ENCODE measurements around the gene IQSEC1. TPM values are rescaled to one million over a fixed set of nuclear protein-coding genes. Genes with fewer than 3 reads are reported as not detected.

Gene IQSEC1
- total and polyA plus RNA-seq, 9 of the 15 experiments (the other 6 are each of a cell fraction or from before 2014, with no cell fraction given) = 0.56 to 39.0 (median 6.8) TPM

DNA sequence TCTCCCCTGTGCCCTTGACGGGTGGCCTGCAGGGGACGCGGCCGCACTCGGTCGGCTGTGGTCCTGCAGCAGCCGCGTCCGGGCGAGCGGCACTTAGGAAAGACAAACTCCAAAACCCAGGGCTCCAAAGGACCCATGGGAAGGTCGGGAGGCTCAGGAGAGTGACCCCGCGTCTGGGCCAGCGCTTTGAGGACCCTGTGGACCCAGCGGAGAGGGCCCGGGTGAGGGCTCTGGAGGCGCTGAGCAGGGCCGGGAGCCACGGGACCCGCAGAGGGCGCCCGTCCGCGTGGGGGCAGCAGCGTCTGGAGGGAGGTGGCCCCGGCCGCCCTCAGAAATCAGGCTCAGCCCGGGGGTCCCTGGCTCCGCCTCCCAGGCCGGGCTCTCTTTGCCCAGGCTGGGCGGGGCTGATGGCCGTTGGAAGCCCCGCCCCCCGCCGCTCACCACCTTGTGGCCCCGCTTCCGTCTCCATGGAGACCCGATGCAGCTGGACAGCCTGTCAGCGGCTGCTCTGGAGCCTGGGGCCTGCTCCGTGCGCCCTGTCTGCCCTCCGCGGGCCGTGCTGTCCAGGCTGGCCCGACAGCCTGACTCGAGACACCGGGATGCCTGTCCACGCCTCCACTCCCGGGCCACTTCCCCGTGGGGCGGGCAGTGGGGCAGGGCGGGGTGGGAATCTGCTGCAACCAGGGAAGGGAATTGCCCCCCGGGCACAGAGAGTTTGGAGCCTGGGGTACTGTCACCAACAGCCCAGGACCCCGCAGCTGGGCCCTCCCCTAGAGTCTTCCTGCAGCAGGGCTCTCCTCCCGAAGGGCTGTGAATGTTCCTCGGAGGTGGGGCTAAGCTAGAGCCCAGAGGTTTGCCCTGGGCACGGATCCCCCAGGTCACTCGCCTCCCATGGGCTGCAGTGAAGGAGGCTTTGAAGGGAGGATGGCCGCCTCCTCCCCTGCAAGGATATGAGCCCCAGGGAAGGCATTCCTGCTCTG lies 197.1 kb downstream of the IQSEC1 start (continued):
- TF ChIP-seq, protein P1, sequence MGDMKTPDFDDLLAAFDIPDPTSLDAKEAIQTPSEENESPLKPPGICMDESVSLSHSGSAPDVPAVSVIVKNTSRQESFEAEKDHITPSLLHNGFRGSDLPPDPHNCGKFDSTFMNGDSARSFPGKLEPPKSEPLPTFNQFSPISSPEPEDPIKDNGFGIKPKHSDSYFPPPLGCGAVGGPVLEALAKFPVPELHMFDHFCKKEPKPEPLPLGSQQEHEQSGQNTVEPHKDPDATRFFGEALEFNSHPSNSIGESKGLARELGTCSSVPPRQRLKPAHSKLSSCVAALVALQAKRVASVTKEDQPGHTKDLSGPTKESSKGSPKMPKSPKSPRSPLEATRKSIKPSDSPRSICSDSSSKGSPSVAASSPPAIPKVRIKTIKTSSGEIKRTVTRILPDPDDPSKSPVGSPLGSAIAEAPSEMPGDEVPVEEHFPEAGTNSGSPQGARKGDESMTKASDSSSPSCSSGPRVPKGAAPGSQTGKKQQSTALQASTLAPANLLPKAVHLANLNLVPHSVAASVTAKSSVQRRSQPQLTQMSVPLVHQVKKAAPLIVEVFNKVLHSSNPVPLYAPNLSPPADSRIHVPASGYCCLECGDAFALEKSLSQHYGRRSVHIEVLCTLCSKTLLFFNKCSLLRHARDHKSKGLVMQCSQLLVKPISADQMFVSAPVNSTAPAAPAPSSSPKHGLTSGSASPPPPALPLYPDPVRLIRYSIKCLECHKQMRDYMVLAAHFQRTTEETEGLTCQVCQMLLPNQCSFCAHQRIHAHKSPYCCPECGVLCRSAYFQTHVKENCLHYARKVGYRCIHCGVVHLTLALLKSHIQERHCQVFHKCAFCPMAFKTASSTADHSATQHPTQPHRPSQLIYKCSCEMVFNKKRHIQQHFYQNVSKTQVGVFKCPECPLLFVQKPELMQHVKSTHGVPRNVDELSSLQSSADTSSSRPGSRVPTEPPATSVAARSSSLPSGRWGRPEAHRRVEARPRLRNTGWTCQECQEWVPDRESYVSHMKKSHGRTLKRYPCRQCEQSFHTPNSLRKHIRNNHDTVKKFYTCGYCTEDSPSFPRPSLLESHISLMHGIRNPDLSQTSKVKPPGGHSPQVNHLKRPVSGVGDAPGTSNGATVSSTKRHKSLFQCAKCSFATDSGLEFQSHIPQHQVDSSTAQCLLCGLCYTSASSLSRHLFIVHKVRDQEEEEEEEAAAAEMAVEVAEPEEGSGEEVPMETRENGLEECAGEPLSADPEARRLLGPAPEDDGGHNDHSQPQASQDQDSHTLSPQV (IDR thresholded peaks at IDR 0.05) = peak; percentile 66; the same call in 1 of the 2 replicates
- 0 out of 2 replicates have a peak, but pooled peaks have one; percentile 55 for TF ChIP-seq MTA3 (IDR thresholded peaks at IDR 0.05; ENCODE audit: borderline replicate concordance)
- peak; percentile 33 for TF ChIP-seq RBBP5 (IDR thresholded peaks at IDR 0.05; ENCODE audit: borderline replicate concordance, insufficient read depth, low read length, poor library complexity, severe bottlenecking)
- no peak for TF ChIP-seq ARID3A (IDR thresholded peaks at IDR 0.05; ENCODE audit: borderline replicate concordance, low read depth, low read length)
- peak; percentile 29; the same call in 1 of the 2 replicates for TF ChIP-seq CTBP1 (IDR thresholded peaks at IDR 0.05; ENCODE audit: borderline replicate concordance)
- peak; percentile 71; the same call in 1 of the 2 replicates for TF ChIP-seq MYC (IDR thresholded peaks at IDR 0.05; ENCODE audit: low read depth, low read length)
- no peak for TF ChIP-seq MYC (CRISPR knock-in tag; IDR thresholded peaks at IDR 0.05; ENCODE audit: borderline replicate concordance, low read depth)
- TF ChIP-seq, protein P2, sequence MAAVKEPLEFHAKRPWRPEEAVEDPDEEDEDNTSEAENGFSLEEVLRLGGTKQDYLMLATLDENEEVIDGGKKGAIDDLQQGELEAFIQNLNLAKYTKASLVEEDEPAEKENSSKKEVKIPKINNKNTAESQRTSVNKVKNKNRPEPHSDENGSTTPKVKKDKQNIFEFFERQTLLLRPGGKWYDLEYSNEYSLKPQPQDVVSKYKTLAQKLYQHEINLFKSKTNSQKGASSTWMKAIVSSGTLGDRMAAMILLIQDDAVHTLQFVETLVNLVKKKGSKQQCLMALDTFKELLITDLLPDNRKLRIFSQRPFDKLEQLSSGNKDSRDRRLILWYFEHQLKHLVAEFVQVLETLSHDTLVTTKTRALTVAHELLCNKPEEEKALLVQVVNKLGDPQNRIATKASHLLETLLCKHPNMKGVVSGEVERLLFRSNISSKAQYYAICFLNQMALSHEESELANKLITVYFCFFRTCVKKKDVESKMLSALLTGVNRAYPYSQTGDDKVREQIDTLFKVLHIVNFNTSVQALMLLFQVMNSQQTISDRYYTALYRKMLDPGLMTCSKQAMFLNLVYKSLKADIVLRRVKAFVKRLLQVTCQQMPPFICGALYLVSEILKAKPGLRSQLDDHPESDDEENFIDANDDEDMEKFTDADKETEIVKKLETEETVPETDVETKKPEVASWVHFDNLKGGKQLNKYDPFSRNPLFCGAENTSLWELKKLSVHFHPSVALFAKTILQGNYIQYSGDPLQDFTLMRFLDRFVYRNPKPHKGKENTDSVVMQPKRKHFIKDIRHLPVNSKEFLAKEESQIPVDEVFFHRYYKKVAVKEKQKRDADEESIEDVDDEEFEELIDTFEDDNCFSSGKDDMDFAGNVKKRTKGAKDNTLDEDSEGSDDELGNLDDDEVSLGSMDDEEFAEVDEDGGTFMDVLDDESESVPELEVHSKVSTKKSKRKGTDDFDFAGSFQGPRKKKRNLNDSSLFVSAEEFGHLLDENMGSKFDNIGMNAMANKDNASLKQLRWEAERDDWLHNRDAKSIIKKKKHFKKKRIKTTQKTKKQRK (IDR thresholded peaks at IDR 0.05; ENCODE audit: borderline replicate concordance, low read depth, low read length) = no peak
- TF ChIP-seq ZNF3 (CRISPR knock-in tag; IDR thresholded peaks at IDR 0.05) = no peak
- no peak for TF ChIP-seq HBP1 (CRISPR knock-in tag; IDR thresholded peaks at IDR 0.05)
- no peak for TF ChIP-seq MED1 (CRISPR knock-in tag; IDR thresholded peaks at IDR 0.05; ENCODE audit: borderline replicate concordance)
- TF ChIP-seq IRF2 (CRISPR knock-in tag; IDR thresholded peaks at IDR 0.05) = no peak
